Retinal pigment epithelial cell (primary cell): Measurements from ENCODE around the gene SIGLEC9.

Experiments used
- DNase-seq: peaks from one replicate; pipeline ENCODE4 v3.0.0-alpha.2; 2010; ENCODE audit warnings: low read depth
- H3K4me3 ChIP-seq: 2 replicates; pipeline ENCODE4 v1.5.1; 2011; ENCODE audit warnings: mild to moderate bottlenecking, low read length, control low read depth, moderate library complexity
- TF ChIP-seq, protein P1 (sequence below): conservative IDR thresholded peaks from 2 replicates; pipeline ENCODE4 v1.5.1; 2011; ENCODE audit warnings: low read depth, low read length, control low read depth, inconsistent platforms

The SIGLEC9 gene

GRCh38 chr19:51103926-51104341 lies 20.8 kb upstream of the SIGLEC9 start:
- no peak overlapping the region for H3K4me3 ChIP-seq
- no peak for DNase-seq

GRCh38 chr19:51107406-51108065 lies 17.2 kb upstream of the SIGLEC9 start:
- H3K4me3 ChIP-seq: peak overlapping the region; percentile 89
- no peak for DNase-seq
- TF ChIP-seq, protein P1, sequence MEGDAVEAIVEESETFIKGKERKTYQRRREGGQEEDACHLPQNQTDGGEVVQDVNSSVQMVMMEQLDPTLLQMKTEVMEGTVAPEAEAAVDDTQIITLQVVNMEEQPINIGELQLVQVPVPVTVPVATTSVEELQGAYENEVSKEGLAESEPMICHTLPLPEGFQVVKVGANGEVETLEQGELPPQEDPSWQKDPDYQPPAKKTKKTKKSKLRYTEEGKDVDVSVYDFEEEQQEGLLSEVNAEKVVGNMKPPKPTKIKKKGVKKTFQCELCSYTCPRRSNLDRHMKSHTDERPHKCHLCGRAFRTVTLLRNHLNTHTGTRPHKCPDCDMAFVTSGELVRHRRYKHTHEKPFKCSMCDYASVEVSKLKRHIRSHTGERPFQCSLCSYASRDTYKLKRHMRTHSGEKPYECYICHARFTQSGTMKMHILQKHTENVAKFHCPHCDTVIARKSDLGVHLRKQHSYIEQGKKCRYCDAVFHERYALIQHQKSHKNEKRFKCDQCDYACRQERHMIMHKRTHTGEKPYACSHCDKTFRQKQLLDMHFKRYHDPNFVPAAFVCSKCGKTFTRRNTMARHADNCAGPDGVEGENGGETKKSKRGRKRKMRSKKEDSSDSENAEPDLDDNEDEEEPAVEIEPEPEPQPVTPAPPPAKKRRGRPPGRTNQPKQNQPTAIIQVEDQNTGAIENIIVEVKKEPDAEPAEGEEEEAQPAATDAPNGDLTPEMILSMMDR: peak; percentile 7

More at GRCh38 chr19:51103926-51104341, 20.8 kb upstream of the SIGLEC9 start:
- TF ChIP-seq, protein P1: no peak

GRCh38 chr19:51108066-51108804 lies 16.5 kb upstream of the SIGLEC9 start, which contains the start of gene CTU1:
Gene CTU1, minus strand, starts transcription at chr19:51108409. Its CDS starts 3,840 bp downstream, at chr19:51104569.
- DNase-seq: peak; percentile 97
- peak within 1 kb of the TSS; percentile 89 for H3K4me3 ChIP-seq
- TF ChIP-seq, protein P1: no peak

- peak overlapping the region; percentile 89 for H3K4me3 ChIP-seq
- no peak for DNase-seq
- TF ChIP-seq, protein P1: no peak
Measured at GRCh38 chr19:51108805-51109146, 15.9 kb upstream of the SIGLEC9 start.

DNA sequence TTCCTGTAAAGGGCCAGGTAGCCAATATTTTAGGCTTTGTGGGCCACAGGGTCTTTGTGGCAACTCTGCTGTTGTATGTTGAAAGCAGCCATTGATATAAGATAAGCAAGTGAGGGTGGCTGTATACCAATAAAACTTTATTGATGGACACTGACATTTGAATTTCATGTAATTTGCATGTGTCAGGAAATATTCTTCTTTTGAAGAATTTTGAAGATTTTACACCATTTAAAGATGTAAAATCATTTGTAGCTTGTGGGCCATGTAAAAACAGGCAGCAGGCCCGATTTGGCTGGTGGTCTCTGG lies 14.1 kb upstream of the SIGLEC9 start:
- TF ChIP-seq, protein P1: no peak
- DNase-seq: no peak
- H3K4me3 ChIP-seq: no peak overlapping the region

DNA sequence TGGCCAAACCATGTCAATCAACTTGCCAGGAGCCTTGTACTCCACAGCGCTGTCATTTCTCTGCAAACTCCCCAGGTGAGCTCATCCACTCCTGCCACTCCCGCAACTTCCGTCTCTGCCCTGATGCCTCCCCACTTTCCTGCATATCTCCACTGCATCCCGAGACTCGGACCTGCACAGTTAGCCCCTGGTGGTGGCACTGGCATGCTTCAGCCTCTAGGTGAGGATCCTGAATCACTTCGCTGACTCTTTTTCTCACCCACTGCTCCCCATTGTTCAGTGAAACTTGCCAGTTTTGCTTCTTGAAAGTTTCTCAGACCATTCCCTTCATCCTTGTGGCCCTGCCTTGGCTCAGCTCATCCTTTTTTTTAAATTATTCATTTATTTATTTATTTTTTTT lies 13.1 kb upstream of the SIGLEC9 start:
- TF ChIP-seq, protein P1: peak; percentile 41
- no peak for DNase-seq
- H3K4me3 ChIP-seq: no peak overlapping the region

DNA sequence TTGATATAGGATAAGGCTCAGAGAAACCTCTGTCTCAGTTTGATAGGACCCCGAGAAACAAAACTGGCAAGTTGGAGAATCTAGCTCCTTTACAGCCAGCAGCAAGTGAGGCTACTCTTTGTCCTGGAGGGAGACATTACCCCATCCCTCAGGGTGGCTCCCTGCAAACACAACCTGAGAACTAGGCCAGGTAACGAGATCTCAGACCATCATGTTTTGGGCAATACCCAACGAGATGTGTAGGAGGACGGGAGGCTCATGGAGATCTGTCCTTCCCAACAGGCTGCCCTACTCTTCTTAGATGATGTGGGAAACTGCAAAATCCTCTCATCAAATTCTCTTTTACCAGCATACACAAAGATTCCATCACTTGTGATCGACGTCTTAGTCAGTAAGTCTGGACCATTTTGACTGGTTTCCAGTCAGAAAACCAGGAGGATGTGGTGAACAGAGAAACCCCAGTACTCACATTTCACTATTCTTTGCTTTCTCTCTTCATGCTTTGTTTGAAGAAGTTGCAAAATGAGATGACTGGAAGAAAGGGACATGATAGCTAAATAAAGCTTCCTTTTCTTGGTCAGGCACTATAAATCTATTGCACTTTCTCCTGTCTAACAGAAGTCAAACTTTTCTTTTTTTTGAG lies 10.5 kb upstream of the SIGLEC9 start:
- TF ChIP-seq, protein P1: no peak
- DNase-seq: no peak
- no peak overlapping the region for H3K4me3 ChIP-seq
